H54 (cell line): ENCODE data around the gene TMEM158.

Experiments used
- DNase-seq: peaks from one replicate; pipeline ENCODE4 v3.0.0; 2011; ENCODE audit warnings: low spot score, mixed read lengths; ENCODE audit not compliant: insufficient read length
- FAIRE-seq: peaks from 3 replicates; lab custom pipeline; 2011; peaks lifted over from hg19 to GRCh38; lab: Jason Lieb, UNC
- POLR2A ChIP-seq: IDR thresholded peaks from 2 replicates; pipeline ENCODE4 v1.6.1; 2011; ENCODE audit warnings: low read depth, mild to moderate bottlenecking, low read length

The TMEM158 gene

DNA sequence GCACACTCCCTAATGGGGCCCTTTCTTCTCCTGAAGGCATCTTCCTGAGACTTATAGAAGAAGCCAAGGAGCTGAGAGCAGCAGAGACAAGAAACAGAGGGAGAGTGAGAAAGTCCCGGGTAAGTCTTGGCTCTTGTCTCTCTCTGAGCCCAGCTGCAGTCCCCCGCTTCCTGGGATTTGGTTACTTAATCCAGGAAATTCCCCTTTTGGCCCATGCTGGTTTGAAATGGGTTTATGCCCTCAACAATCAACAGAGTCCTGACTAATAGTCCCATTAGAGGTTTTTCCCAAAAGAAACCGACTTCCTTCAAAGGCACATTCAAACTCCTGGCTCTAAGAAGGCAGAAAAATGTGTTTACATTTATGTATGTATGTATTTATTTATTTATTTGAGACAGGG lies 22.0 kb downstream of the TMEM158 start:
- DNase-seq: no peak
- FAIRE-seq: no peak
- TF ChIP-seq POLR2A: no peak

DNA sequence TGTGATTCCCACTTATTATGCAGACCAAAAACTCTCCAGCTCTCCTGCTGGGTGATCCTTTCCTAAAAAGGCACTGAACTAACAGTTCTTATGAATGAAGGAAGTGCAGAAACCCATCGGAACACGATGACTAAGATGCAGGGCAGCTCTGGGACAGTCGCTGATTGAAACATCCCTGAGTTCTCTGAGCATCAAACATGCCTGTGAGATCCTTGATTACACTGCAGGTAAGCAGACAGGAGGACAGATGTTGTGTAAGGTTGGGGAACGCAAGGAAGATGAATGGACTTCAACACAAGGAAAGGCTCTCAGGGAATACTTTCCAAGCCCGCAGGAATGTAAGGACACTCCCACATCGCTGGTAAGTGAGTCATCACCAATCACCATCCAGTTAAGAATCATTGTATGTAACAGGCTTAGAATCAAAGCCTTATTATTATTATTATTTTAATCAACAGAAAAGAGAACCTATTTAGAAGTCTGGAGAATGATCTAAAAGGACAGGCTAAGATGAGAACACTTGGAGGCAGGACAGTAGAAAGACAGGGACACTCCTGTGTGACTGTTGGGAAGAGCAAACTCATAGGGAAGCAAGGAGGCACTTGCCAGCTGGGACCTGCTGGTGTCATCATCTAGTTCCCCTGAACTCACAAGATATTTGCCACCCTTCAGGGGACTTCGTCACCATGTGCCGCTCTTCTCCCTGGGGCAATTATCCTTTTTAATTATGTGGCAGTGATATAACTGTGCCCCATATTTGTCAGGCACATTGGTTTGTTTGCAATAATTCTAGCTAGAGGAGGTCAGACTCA lies 26.0 kb downstream of the TMEM158 start:
- no peak for DNase-seq
- peak; percentile 89 for FAIRE-seq

DNA sequence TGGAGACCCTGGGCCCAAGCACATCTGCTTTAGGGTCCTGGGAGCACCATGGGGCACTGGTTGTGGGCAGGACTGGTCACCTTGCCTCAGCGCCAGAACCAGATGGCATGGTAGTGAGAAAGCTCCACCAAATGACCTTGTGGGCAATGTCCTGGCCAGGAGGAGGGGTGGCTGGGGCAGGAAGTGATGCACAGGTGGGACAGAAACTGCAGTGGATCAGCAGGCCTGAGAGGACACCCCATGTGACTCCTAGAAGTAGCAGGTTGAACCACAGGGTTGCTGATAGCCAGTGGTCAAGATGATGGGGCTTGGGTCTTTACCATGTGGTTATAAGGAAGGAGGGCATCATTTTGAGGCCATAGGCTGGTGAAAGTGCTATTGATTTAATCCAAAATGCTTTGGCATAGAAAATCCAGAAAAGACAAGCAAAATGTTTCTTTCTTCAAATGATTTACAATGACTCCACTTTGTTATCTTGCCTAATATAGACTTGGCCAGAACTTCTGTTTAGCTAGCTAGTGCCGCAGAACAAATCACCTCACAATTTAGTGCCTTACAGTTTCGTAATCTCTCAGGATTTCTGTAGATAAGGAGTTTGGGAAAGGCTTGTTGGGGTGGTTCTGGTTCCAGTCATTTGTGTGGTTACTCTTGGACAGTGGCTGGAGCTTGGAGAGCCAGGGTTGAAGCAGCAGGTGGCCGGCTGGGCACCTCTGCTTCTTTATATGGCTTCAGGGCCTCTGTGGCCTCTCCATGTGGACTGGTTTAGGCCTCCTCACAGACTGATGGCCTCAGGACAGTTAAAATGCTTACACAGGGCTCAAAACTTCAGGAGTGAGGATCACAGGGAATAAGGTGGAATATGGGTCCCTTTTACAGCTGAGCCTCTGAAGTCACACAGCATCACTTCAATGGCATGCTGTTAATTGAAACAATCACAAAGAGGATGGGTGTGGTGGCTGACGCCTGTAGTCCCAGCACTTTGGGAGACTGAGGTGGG lies 27.5 kb downstream of the TMEM158 start:
- DNase-seq: no peak
- FAIRE-seq: no peak
- no peak for TF ChIP-seq POLR2A

More for the DNA sequence above, 26.0 kb downstream of the TMEM158 start:
- no peak for TF ChIP-seq POLR2A

DNA sequence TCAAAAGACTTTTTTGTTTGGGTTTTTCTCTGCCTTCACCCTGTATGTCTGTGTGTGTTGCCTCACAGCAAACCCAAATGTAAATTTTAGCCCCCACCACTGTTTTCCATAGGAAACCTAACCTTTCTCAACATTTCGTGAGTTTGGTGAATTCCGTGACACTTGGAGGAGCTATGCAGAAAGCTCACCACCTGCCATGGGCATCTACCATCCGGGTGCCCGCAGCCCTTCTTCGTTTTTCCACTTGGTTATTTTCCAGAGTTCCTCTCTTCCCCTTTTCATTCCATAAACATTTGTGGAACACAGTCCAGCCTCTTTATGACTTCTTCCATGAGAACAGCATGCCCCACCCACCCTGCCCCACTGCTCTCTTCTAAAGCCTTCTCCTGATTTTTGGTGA lies 31.3 kb downstream of the TMEM158 start:
- no peak for TF ChIP-seq POLR2A
- FAIRE-seq: no peak
- DNase-seq: no peak

DNA sequence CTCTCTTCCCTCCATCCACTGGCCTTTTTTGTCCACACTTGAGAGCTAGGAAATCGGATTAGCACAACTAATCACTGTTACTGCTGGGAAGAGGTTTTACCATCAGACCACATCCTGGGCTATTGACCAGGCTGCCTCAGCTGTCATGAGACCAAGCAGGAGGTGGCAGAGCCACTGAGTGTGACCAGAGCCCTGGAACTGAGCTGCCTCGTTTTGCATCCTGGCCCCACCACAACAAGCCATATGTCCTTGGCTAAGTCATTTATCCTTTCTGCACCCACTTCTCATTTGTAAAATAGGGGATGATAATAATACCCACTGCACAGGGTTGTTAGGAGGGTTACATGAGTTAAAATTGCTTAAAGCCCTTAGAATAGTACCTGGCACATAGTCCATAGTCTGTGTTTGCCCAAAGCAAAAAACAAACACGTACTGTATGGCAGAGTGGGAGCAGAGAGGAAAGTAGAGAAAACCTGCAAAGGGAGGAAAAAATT lies 34.1 kb downstream of the TMEM158 start:
- no peak for TF ChIP-seq POLR2A
- FAIRE-seq (no peak), DNase-seq (no peak)

DNA sequence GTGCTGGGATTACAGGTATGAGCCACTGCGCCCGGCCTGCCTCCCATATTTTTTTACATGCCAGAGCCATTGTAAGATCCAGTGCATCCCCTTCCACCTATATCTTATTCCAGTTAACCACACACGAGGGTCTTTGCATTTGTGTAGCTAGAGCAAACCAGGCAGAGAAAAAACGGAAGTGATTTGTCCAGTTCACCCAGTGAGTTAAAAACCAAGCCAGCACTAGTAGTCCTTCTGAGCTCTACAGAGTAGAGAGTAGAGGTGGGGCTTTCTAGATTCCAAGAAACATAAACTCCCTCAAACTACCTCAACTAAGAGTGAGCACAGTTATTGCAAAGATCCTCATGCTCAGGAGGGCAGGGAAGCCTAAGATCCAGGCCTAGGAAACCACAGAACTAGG lies 34.7 kb downstream of the TMEM158 start:
- DNase-seq (no peak), FAIRE-seq (no peak)
- no peak for TF ChIP-seq POLR2A

DNA sequence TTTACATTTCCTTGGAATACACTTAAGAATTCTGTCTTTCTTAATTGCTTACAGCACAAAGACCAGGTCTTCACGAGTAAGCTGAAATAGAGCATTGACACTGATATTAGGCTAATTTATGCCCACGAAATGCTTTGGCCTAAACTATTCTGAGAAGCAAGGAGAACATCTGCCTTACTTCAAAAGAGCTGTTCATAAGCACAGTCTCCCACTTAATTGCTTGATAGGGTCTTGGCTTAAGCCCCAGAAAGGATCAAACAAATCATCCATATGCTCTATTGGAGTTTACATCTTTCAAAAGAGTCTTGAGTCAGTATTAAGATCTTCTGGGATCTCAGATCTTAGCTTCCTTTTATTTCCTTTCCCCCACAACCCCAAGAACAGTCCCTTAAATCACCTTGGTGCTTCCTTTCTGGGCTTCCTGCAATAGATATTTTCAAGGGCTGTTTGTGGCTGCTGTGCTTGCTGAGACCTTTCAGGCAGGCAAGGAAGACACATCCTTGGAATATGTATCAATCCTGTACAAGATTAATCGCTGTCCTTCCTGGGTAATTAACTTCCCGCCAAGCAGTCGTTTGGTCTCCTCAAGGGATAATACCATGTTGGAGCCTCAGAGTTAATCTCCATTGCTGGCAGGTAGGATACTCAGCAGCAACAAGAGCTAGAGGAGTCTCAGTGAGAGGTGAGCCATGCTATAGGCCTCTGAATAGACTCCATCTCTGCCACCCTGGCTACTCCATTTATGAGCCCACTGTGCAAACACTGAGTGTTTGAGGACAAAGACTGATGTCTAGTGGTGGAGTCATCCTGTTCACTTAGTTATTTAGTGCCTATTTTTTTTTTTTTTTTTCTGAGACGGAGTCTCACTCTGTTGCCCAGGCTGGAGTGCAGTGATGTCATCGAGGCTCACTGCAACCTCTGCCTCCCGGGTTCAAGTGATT lies 37.1 kb downstream of the TMEM158 start:
- FAIRE-seq: no peak
- DNase-seq: no peak
- no peak for TF ChIP-seq POLR2A

DNA sequence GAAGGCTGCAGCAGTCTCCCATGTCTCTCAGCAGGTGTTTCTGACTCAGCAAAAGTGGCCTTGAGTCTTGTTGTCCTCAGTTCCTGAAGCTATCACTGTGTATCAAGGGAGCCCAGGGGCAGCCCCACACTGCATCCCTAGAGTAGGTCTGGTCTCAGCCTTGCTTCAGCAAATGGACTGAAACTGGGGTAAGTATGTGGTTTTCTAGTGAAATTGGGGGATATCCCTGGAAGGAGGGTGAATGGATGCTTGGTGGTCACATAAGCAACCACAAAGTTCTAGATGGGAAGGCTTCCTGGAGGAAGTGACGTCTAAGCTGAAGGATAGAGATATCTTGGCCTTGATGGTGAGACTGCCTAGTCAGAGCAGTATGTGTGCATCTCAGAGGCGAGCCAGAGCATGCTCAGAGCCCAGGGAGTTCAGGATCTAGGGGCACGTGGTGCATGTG lies 38.4 kb downstream of the TMEM158 start:
- no peak for DNase-seq
- no peak for TF ChIP-seq POLR2A
- FAIRE-seq: no peak

DNA sequence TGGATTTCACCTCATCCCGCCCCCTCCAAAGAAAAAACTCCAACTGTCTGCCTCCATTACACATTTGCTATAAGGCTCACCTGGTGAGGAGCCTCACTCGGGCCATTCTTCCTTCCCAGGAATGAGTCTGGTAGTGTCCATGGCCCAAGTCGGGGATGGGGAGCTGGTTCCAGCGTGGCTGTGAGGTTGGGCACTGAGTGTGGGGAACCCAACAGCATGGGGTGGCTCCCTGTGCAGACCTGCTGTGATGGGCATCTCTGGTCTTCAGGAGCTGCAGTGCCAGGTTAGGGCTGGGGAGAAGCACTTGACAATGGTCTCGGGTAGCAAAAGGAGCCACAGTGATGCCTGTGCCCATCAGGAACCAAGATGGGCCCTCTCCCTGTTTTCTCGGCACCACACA lies 39.2 kb downstream of the TMEM158 start:
- TF ChIP-seq POLR2A: no peak
- DNase-seq: no peak
- FAIRE-seq: no peak

DNA sequence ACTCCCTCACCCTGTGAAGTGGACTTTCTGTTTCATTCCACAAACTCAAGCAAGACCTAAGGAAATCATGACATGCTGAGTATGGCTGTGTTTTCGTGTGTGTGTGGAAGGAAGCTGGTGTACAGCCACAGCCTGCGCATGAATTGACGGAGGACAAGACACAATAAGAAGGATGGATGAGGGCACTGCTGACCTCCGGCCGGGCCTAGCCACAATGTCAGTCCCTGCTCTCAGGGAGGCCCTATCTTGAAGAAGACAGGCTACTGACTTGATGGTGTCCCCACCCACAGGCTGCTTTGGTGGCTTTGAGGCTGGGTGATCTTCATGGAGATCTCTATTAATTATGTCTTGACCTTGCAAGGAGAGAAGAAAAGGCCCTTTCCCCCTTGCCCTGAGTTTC lies 40.6 kb downstream of the TMEM158 start:
- no peak for DNase-seq
- no peak for FAIRE-seq

DNA sequence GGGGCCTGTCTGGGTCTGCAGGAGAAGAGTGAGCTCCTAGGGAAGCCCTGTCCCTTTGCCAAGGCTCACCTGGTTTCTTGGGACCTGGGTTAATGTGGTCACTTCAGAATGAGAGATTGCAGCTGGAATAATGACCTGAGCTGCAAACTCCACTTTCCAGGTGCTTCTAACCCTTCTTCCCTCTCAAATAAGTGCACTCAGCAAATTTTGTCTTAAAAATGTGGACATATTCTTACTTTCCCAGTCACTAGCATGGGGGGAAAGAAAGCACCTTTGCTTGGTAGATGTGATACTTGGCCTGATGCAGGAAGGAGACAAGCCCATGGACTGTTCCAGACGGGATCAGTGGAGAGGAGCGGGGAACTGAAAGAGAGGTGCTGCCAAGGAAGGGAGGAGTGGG lies 41.0 kb downstream of the TMEM158 start:
- DNase-seq (no peak), FAIRE-seq (no peak)
- no peak for TF ChIP-seq POLR2A

More for the DNA sequence above, 40.6 kb downstream of the TMEM158 start:
- no peak for TF ChIP-seq POLR2A

DNA sequence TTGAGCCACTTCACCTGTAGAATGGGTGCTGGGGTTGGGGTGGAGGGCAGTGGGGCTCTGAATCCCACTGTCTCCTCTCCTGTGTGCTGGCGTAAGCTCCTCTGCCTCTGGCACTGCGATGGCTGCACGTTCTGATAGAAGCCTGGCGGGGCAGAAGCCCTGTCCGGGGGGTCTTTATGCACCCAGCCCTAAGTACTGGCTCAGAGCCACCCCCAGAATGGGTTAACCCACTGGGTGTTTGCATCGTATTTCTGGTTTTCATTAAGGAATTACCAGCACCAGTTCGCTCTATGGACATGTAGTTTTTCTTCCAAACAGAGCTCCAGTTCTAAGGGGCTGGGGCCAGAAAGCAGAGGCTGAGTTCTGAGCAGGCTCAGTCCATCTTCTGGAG lies 42.2 kb downstream of the TMEM158 start:
- no peak for FAIRE-seq
- no peak for TF ChIP-seq POLR2A
- no peak for DNase-seq
